Fibroblast of lung (primary cell): ENCODE results near the gene EEFSEC. TPM values are rescaled to one million over a fixed set of nuclear protein-coding genes. Genes with fewer than 3 reads are reported as not detected.

ENCODE experiments used
- DNase-seq, 2 donors: peaks; one replicate each; pipeline versions ENCODE4 v3.0.0 to v3.0.0-alpha.2; 2010; ENCODE audit warnings: low read depth in 2 of 2
- H2AFZ ChIP-seq: 2 replicates; pipeline ENCODE4 v1.5.1; 2012; ENCODE audit warnings: low read length, control low read depth, inconsistent platforms
- H3K27ac ChIP-seq: 2 replicates; pipeline ENCODE4 v1.5.1; 2011; ENCODE audit warnings: low read length, control low read depth; ENCODE audit not compliant: insufficient read depth
- H3K27me3 ChIP-seq: 2 replicates; pipeline ENCODE4 v1.5.1; 2011; ENCODE audit warnings: mild to moderate bottlenecking, low read length; ENCODE audit not compliant: control insufficient read depth, insufficient read depth
- H3K36me3 ChIP-seq: 2 replicates; pipeline ENCODE4 v1.5.1; 2011; ENCODE audit warnings: low read length; ENCODE audit not compliant: control insufficient read depth, insufficient read depth
- H3K4me1 ChIP-seq: 2 replicates; pipeline ENCODE4 v1.5.1; 2011; ENCODE audit warnings: low read length; ENCODE audit not compliant: control insufficient read depth, insufficient read depth; ENCODE audit errors: extremely low read depth
- H3K4me2 ChIP-seq: 2 replicates; pipeline ENCODE4 v1.5.1; 2011; ENCODE audit warnings: low read length, control low read depth; ENCODE audit not compliant: insufficient read depth; ENCODE audit errors: extremely low read depth
- H3K4me3 ChIP-seq, 4 experiments: fragments of 200-600 bp in 1 of 4; sonication (generic) in 1 of 4; replicated peaks in 1 of 4; 2 replicates each; pipeline ENCODE4 v1.5.1; 2011 to 2016; ENCODE audit warnings: low read length in 4 of 4, low read depth in 3 of 4, mild to moderate bottlenecking in 3 of 4, control low read depth in 2 of 4, inconsistent platforms in 1 of 4, mixed read lengths in 1 of 4; ENCODE audit not compliant: insufficient read depth in 1 of 4; ENCODE audit errors: control extremely low read depth in 1 of 4
- H3K79me2 ChIP-seq: 2 replicates; pipeline ENCODE4 v1.5.1; 2012; ENCODE audit warnings: mild to moderate bottlenecking, low read length, inconsistent platforms; ENCODE audit not compliant: control insufficient read depth, insufficient read depth
- H3K9ac ChIP-seq: 2 replicates; pipeline ENCODE4 v1.5.1; 2011; ENCODE audit warnings: mild to moderate bottlenecking, low read length, control low read depth; ENCODE audit not compliant: insufficient read depth
- H3K9me3 ChIP-seq: 2 replicates; pipeline ENCODE4 v1.5.1; 2012; ENCODE audit warnings: low read depth, low read length; ENCODE audit not compliant: control insufficient read depth, insufficient read depth
- H4K20me1 ChIP-seq: 2 replicates; pipeline ENCODE4 v1.5.1; 2011; ENCODE audit warnings: low read length; ENCODE audit not compliant: control insufficient read depth, insufficient read depth; ENCODE audit errors: extremely low read depth
- CTCF ChIP-seq, 2 donors: IDR thresholded peaks in 1 of 2; conservative IDR thresholded peaks in 1 of 2; 1 replicate in 1 of 2; 2 replicates in 1 of 2; pipeline ENCODE4 v1.5.1; 2011 to 2012; ENCODE audit warnings: low read length in 2 of 2, control low read depth in 1 of 2, inconsistent platforms in 1 of 2, low read depth in 1 of 2, mild to moderate bottlenecking in 1 of 2
- EZH2 ChIP-seq: IDR thresholded peaks from 2 replicates; pipeline ENCODE4 v1.5.1; 2012; ENCODE audit warnings: low read length, control low read depth, mild to moderate bottlenecking; ENCODE audit errors: missing control alignments
- polyA plus RNA-seq, 2 donors: library from polyadenylated mRNA; depleted of rRNA in 1 of 2; stranded (reverse) in 1 of 2; unstranded in 1 of 2; fragments of >200 nt; gene quantifications; 2 replicates each; pipeline ENCODE4 v1.2.1, GENCODE V29; 2011 to 2012; ENCODE audit warnings: missing spikeins in 1 of 2
- total RNA-seq: library from RNA; depleted of rRNA; stranded (reverse); fragments of >200 nt; gene quantifications from 2 replicates; pipeline ENCODE4 v1.2.1, GENCODE V29; 2014

Gene EEFSEC
- total and polyA plus RNA-seq, 2 donors (not counting 1 experiment from before 2014, with no cell fraction given) = 2.6 to 5.0 TPM

GRCh38 chr3:128228366-128228910, 75.2 kb downstream of the EEFSEC start:
- DNase-seq = no peak
- Histone ChIP-seq H3K4me3 (no peak overlapping the region), H3K4me1 (no peaks in the 10 kb centered on the region), H3K79me2 (no peaks in the 10 kb centered on the region), H4K20me1 (no peaks in the 10 kb centered on the region), H3K36me3 (no peaks in the 10 kb centered on the region), H3K9me3 (no peaks in the 10 kb centered on the region), H3K27ac (no peak overlapping the region), H2AFZ (no peak overlapping the region), H3K4me2 (no peak overlapping the region), H3K27me3 (no peaks in the 10 kb centered on the region), H3K9ac (no peak overlapping the region)
- TF ChIP-seq CTCF (conservative IDR thresholded peaks at IDR 0.05 in 1 of 2, IDR thresholded peaks at IDR 0.05 in 1 of 2; ENCODE audit: low read depth in 1 of 2, low read length in 2 of 2) (no peak), EZH2 (no peak)

- H3K4me2 ChIP-seq = no peak overlapping the region
- no peaks in the 10 kb centered on the region for H4K20me1 ChIP-seq
- no peaks in the 10 kb centered on the region for H3K36me3 ChIP-seq
- DNase-seq = peak in 1 of 2 donors; percentile 30
- no peaks in the 10 kb centered on the region for H3K4me1 ChIP-seq
- no peak overlapping the region for H2AFZ ChIP-seq
- no peaks in the 10 kb centered on the region for H3K79me2 ChIP-seq
- no peak overlapping the region for H3K9ac ChIP-seq
- no peaks in the 10 kb centered on the region for H3K9me3 ChIP-seq
- H3K27me3 ChIP-seq = no peaks in the 10 kb centered on the region
- TF ChIP-seq EZH2 (no peak), CTCF (conservative IDR thresholded peaks at IDR 0.05 in 1 of 2, IDR thresholded peaks at IDR 0.05 in 1 of 2; ENCODE audit: low read depth in 1 of 2, low read length in 2 of 2) (no peak)
- H3K4me3 ChIP-seq = no peak overlapping the region
- H3K27ac ChIP-seq = no peak overlapping the region
Observed at GRCh38 chr3:128229106-128229857, 76.0 kb downstream of the EEFSEC start.

- no peaks in the 10 kb centered on the region for H3K9me3 ChIP-seq
- H3K79me2 ChIP-seq = no peaks in the 10 kb centered on the region
- H3K4me1 ChIP-seq = no peaks in the 10 kb centered on the region
- no peaks in the 10 kb centered on the region for H4K20me1 ChIP-seq
- no peak overlapping the region for H3K27ac ChIP-seq
- H3K36me3 ChIP-seq = no peaks in the 10 kb centered on the region
- H3K27me3 ChIP-seq = no peaks in the 10 kb centered on the region
- no peak overlapping the region for H2AFZ ChIP-seq
- H3K4me2 ChIP-seq = no peak overlapping the region
- no peak overlapping the region for H3K4me3 ChIP-seq
- no peak overlapping the region for H3K9ac ChIP-seq
- TF ChIP-seq EZH2 = no peak
- TF ChIP-seq CTCF (conservative IDR thresholded peaks at IDR 0.05 in 1 of 2, IDR thresholded peaks at IDR 0.05 in 1 of 2; ENCODE audit: low read depth in 1 of 2, low read length in 2 of 2) = no peak
- peak in 1 of 2 donors; percentile 9 for DNase-seq
Observed at GRCh38 chr3:128231606-128232005, 78.3 kb downstream of the EEFSEC start.
